ENCODE results near the gene RGP1.

RGP1 gene

DNA sequence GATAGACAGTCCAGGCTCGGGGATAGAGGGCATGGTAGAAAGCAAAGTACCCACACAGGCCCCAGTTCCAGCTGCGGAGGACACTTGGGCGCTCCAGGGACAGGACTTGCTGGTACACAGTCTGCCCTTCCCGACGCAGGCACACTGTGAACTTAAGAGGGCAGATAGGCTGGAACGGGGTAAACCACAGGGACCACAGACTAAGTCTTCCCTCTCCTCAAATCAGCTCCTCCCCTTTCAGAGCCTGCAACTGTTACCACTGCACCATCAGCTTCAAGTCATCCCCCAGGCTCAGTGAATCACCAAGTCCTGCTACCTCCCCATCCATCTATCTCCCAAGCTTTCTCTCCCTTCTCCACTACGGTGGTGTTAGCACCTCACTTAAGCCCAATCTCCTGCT is 7.3 kb upstream of the RGP1 start:
- Histone ChIP-seq H3K27ac (ENCODE audit: extremely low read depth, low read depth, low read length) (no peak overlapping the region), H3K4me3 (ENCODE audit: low read depth, low read length) (no peak overlapping the region), H3K36me3 (ENCODE audit: control insufficient read depth in 2 of 2, insufficient read depth in 1 of 2, low read length in 2 of 2) (peaks cover 16 to 92% of the 10 kb centered on the region in 2 experiments; a peak in 2 of 3 replicates), H3K9me3 (ENCODE audit: control insufficient read depth, insufficient read depth, low read depth, low read length) (no peaks in the 10 kb centered on the region), H3K4me1 (ENCODE audit: control insufficient read depth, insufficient read depth, low read length) (no peaks in the 10 kb centered on the region)
- no peak for TF ChIP-seq ZNF777 (tag by site-specific recombination; IDR thresholded peaks at IDR 0.05; ENCODE audit: borderline replicate concordance)
- TF ChIP-seq OSR2 (tag by site-specific recombination; IDR thresholded peaks at IDR 0.05) = no peak
- no peak for TF ChIP-seq ZNF529 (tag by site-specific recombination; IDR thresholded peaks at IDR 0.05; ENCODE audit: insufficient replicate concordance)
- no peak for TF ChIP-seq KLF9 (tag by site-specific recombination; IDR thresholded peaks at IDR 0.05; ENCODE audit: low read depth)
- TF ChIP-seq ZNF837 (tag by site-specific recombination; IDR thresholded peaks at IDR 0.05) = no peak
- no peak for TF ChIP-seq ZNF133 (tag by site-specific recombination; IDR thresholded peaks at IDR 0.05)
- no peak for TF ChIP-seq HOXD13 (CRISPR knock-in tag; IDR thresholded peaks at IDR 0.05; ENCODE audit: borderline replicate concordance)
- no peak for TF ChIP-seq ZNF433 (tag by site-specific recombination; IDR thresholded peaks at IDR 0.05; ENCODE audit: low read depth)
- no peak for TF ChIP-seq ZNF394 (tag by site-specific recombination; IDR thresholded peaks at IDR 0.05; ENCODE audit: borderline replicate concordance)
- TF ChIP-seq ZNF292 (tag by site-specific recombination; IDR thresholded peaks at IDR 0.05; ENCODE audit: borderline replicate concordance, low read depth) = no peak
- no peak for TF ChIP-seq ZNF274 (IDR thresholded peaks at IDR 0.05; ENCODE audit: low read length)
- TF ChIP-seq ZNF274 (tag by site-specific recombination; IDR thresholded peaks at IDR 0.05; ENCODE audit: borderline replicate concordance) = no peak
- no peak for TF ChIP-seq ZNF155 (tag by site-specific recombination; IDR thresholded peaks at IDR 0.05)
- TF ChIP-seq, protein P1, sequence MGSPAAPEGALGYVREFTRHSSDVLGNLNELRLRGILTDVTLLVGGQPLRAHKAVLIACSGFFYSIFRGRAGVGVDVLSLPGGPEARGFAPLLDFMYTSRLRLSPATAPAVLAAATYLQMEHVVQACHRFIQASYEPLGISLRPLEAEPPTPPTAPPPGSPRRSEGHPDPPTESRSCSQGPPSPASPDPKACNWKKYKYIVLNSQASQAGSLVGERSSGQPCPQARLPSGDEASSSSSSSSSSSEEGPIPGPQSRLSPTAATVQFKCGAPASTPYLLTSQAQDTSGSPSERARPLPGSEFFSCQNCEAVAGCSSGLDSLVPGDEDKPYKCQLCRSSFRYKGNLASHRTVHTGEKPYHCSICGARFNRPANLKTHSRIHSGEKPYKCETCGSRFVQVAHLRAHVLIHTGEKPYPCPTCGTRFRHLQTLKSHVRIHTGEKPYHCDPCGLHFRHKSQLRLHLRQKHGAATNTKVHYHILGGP (tag by site-specific recombination; IDR thresholded peaks at IDR 0.05) = no peak
- TF ChIP-seq ZNF830 (tag by site-specific recombination; IDR thresholded peaks at IDR 0.05; ENCODE audit: low read depth) = no peak
- ChIA-PET CTCF (interaction anchor here (1.4 to 1.6 kb wide), 2 partner anchors 9 to 13 kb away, joined by 4 to 7 read pairs; partner anchors contain the start of genes CREB3 and TLN1), POLR2A (interaction anchor here (1.1 kb wide), 1 partner anchor 84 kb away, joined by 3 read pairs; the partner anchor contains the start of genes CCDC107 and RMRP)

DNA sequence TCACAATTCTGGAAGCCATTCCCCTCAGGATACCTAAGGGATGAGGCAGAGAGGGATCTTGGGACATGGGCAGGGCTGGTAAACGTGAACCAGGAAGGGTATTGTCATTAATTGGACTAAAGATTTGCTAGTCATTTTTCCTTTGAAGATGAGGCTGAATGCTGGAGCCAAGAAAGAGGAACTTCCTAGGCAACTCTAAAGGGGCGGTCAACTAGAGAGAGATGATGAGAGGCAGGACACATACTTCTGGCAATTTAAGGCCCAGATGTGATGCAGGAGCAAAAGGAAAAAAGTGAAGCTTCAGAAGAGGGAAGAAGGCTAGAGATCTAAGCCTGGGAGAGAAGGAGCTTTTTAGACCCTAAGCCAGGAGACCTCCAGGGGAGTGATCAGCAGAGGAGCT is 5.6 kb upstream of the RGP1 start:
- Histone ChIP-seq H3K4me3 (ENCODE audit: low read depth, low read length) (no peak overlapping the region), H3K4me1 (ENCODE audit: control insufficient read depth, insufficient read depth, low read length) (no peaks in the 10 kb centered on the region; the same call in 1 of the 2 replicates), H3K9me3 (ENCODE audit: control insufficient read depth, insufficient read depth, low read depth, low read length) (no peaks in the 10 kb centered on the region), H3K36me3 (ENCODE audit: control insufficient read depth in 2 of 2, insufficient read depth in 1 of 2, low read length in 2 of 2) (peaks cover 16 to 81% of the 10 kb centered on the region in 2 experiments; a peak in 2 of 3 replicates), H3K27ac (ENCODE audit: extremely low read depth, low read depth, low read length) (no peak overlapping the region)
- CTCF ChIA-PET = interaction anchor here (0.6 to 5.6 kb wide), 5 partner anchors 8 to 165 kb away, joined by 3 to 51 read pairs (median 12); partner anchors contain the start of genes CREB3 and TLN1
- POLR2A ChIA-PET = interaction anchor here (1.5 to 1.7 kb wide), 2 partner anchors 11 to 13 kb away, joined by 3 to 8 read pairs; partner anchors contain the start of genes CREB3 and TLN1
- TF ChIP-seq ZNF558 (tag by site-specific recombination; IDR thresholded peaks at IDR 0.05) (no peak), ZFHX2 (tag by site-specific recombination; conservative IDR thresholded peaks at IDR 0.05) (no peak), ZNF302 (tag by site-specific recombination; IDR thresholded peaks at IDR 0.05; ENCODE audit: low read depth) (no peak), ZNF239 (tag by site-specific recombination; IDR thresholded peaks at IDR 0.05) (no peak), ZNF292 (tag by site-specific recombination; IDR thresholded peaks at IDR 0.05; ENCODE audit: borderline replicate concordance, low read depth) (no peak), ZNF10 (tag by site-specific recombination; IDR thresholded peaks at IDR 0.05) (no peak)
- TF ChIP-seq, protein P2, sequence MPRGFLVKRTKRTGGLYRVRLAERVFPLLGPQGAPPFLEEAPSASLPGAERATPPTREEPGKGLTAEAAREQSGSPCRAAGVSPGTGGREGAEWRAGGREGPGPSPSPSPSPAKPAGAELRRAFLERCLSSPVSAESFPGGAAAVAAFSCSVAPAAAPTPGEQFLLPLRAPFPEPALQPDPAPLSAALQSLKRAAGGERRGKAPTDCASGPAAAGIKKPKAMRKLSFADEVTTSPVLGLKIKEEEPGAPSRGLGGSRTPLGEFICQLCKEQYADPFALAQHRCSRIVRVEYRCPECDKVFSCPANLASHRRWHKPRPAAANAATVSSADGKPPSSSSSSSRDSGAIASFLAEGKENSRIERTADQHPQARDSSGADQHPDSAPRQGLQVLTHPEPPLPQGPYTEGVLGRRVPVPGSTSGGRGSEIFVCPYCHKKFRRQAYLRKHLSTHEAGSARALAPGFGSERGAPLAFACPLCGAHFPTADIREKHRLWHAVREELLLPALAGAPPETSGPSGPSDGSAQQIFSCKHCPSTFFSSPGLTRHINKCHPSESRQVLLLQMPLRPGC (tag by site-specific recombination; IDR thresholded peaks at IDR 0.05) = no peak

Data from HEK293 (cell line).